H1 (cell line): ENCODE results near the gene KCNC4. TPM values are rescaled to one million over a fixed set of nuclear protein-coding genes. Genes with fewer than 3 reads are reported as not detected.

Source experiments
- CTCF ChIA-PET: fragments of 300-600 bp; sonication (Branson Sonifier 250); formaldehyde crosslinking; loops from one replicate; lab custom pipeline; 2021; ENCODE audit not compliant: partially characterized antibody; lab: Charles Lee
- POLR2A ChIA-PET: fragments of 300-600 bp; sonication (Branson Sonifier 250); formaldehyde crosslinking; loops from one replicate; lab custom pipeline; 2021; ENCODE audit warnings: inconsistent platforms; ENCODE audit not compliant: partially characterized antibody; lab: Charles Lee
- DNase-seq, 2 experiments: peaks; one replicate each; pipeline versions ENCODE4 v3.0.0 to v3.0.0-alpha.2; 2010 to 2022; ENCODE audit warnings: low spot score in 2 of 2, low read depth in 1 of 2, mixed read lengths in 1 of 2
- FAIRE-seq: peaks from 2 replicates; lab custom pipeline; 2011; peaks lifted over from hg19 to GRCh38; lab: Jason Lieb, UNC
- H2AFZ ChIP-seq: 2 replicates; pipeline ENCODE4 v1.8.1; 2012; ENCODE audit warnings: low read length, inconsistent platforms
- H2AK5ac ChIP-seq: 2 replicates; pipeline ENCODE4 v1.6.1; 2013; ENCODE audit warnings: low read depth, low read length
- H2BK120ac ChIP-seq: replicated peaks from 2 replicates; pipeline ENCODE3; 2013; ENCODE audit warnings: low read depth, low read length, inconsistent platforms
- H2BK12ac ChIP-seq: 2 replicates; pipeline ENCODE4 v1.6.1; 2013; ENCODE audit warnings: low read depth, low read length
- H2BK15ac ChIP-seq: 2 replicates; pipeline ENCODE4 v1.6.1; 2013; ENCODE audit warnings: low read length
- H2BK20ac ChIP-seq: 2 replicates; pipeline ENCODE4 v1.6.1; 2013; ENCODE audit warnings: low read length
- H2BK5ac ChIP-seq: 2 replicates; pipeline ENCODE4 v1.6.1; 2013; ENCODE audit warnings: low read depth, low read length
- H3K14ac ChIP-seq: 2 replicates; pipeline ENCODE4 v1.6.1; 2013; ENCODE audit warnings: inconsistent platforms; ENCODE audit not compliant: insufficient read length
- H3K18ac ChIP-seq: 2 replicates; pipeline ENCODE4 v1.6.1; 2013; ENCODE audit warnings: low read length; ENCODE audit errors: extremely low read depth
- H3K23ac ChIP-seq: 2 replicates; pipeline ENCODE4 v1.6.1; 2013; ENCODE audit warnings: inconsistent platforms; ENCODE audit not compliant: insufficient read length
- H3K23me2 ChIP-seq: 2 replicates; pipeline ENCODE4 v1.6.1; 2013; ENCODE audit warnings: low read depth, low read length
- H3K27ac ChIP-seq: 2 replicates; pipeline ENCODE4 v1.6.1; 2011; ENCODE audit warnings: low read depth, low read length, inconsistent platforms
- H3K27me3 ChIP-seq, 4 experiments: replicated peaks in 1 of 4; 1 replicate in 1 of 4; 2 replicates in 3 of 4; pipeline versions ENCODE4 v1.6.1 to v1.8.1; 2011 to 2013; ENCODE audit warnings: low read length in 3 of 4, mild to moderate bottlenecking in 3 of 4, inconsistent platforms in 2 of 4, mixed read lengths in 2 of 4, moderate library complexity in 1 of 4; ENCODE audit not compliant: control insufficient read depth in 3 of 4, insufficient read depth in 3 of 4; ENCODE audit errors: extremely low read depth in 1 of 4
- H3K36me3 ChIP-seq, 4 experiments: 2 replicates each; pipeline versions ENCODE4 v1.6.1 to v1.8.1; 2011 to 2013; ENCODE audit warnings: mild to moderate bottlenecking in 4 of 4, low read length in 3 of 4, moderate library complexity in 2 of 4, control low read depth in 1 of 4, inconsistent platforms in 1 of 4; ENCODE audit not compliant: insufficient read depth in 4 of 4, control insufficient read depth in 2 of 4
- H3K4ac ChIP-seq: replicated peaks from 2 replicates; pipeline ENCODE3; 2013; ENCODE audit warnings: low read length, low read depth, mixed read lengths, inconsistent platforms; ENCODE audit not compliant: insufficient read length
- H3K4me1 ChIP-seq, 4 experiments: replicated peaks in 1 of 4; 1 replicate in 1 of 4; 2 replicates in 3 of 4; pipeline versions ENCODE4 v1.6.1 to v1.8.1; 2011 to 2013; ENCODE audit warnings: low read length in 3 of 4, inconsistent platforms in 2 of 4, mixed read lengths in 1 of 4; ENCODE audit not compliant: insufficient read depth in 4 of 4, control insufficient read depth in 3 of 4
- H3K4me2 ChIP-seq, 2 experiments: 2 replicates each; pipeline versions ENCODE4 v1.6.1 to v1.8.1; 2011 to 2013; ENCODE audit warnings: low read depth in 2 of 2, low read length in 2 of 2, control low read depth in 1 of 2, inconsistent platforms in 1 of 2, mild to moderate bottlenecking in 1 of 2; ENCODE audit not compliant: insufficient read depth in 1 of 2
- H3K4me3 ChIP-seq, 4 experiments: fragments of 200-600, 300-600 bp in 1 of 4; sonication (generic), shearing (Covaris generic), sonication (Bioruptor Twin) in 1 of 4; 2 replicates each; pipeline versions ENCODE4 v1.5.1 to v1.8.1; 2011 to 2016; ENCODE audit warnings: low read length in 4 of 4, low read depth in 3 of 4, control low read depth in 2 of 4, inconsistent platforms in 2 of 4, mild to moderate bottlenecking in 2 of 4, mixed read lengths in 1 of 4, moderate library complexity in 1 of 4; ENCODE audit not compliant: insufficient read depth in 2 of 4; ENCODE audit errors: extremely low read depth in 1 of 4
- H3K56ac ChIP-seq: replicated peaks from 2 replicates; pipeline ENCODE3; 2013; ENCODE audit warnings: low read depth, mild to moderate bottlenecking, mixed read lengths, low read length, inconsistent platforms; ENCODE audit not compliant: insufficient read length
- H3K79me1 ChIP-seq: 2 replicates; pipeline ENCODE4 v1.6.1; 2013; ENCODE audit warnings: low read depth, low read length, control low read depth
- H3K79me2 ChIP-seq, 2 experiments: 2 replicates each; pipeline versions ENCODE4 v1.6.1 to v1.8.1; 2012 to 2013; ENCODE audit warnings: low read length in 2 of 2, mild to moderate bottlenecking in 2 of 2, inconsistent platforms in 1 of 2; ENCODE audit not compliant: insufficient read depth in 2 of 2, control insufficient read depth in 1 of 2
- H3K9ac ChIP-seq, 4 experiments: replicated peaks in 1 of 4; 1 replicate in 1 of 4; 2 replicates in 3 of 4; pipeline versions ENCODE4 v1.6.1 to v1.8.1; 2011 to 2013; ENCODE audit warnings: low read depth in 3 of 4, low read length in 3 of 4, control low read depth in 2 of 4, mild to moderate bottlenecking in 2 of 4, moderate library complexity in 2 of 4, inconsistent platforms in 1 of 4; ENCODE audit errors: extremely low read depth in 1 of 4
- H3K9me3 ChIP-seq, 2 experiments: 2 replicates each; pipeline versions ENCODE4 v1.6.1 to v1.8.1; 2012 to 2013; ENCODE audit warnings: mild to moderate bottlenecking in 2 of 2, moderate library complexity in 2 of 2, control low read depth in 1 of 2, inconsistent platforms in 1 of 2, low read depth in 1 of 2, low read length in 1 of 2, mixed read lengths in 1 of 2; ENCODE audit not compliant: insufficient read depth in 2 of 2
- H4K20me1 ChIP-seq, 2 experiments: replicated peaks in 1 of 2; 2 replicates each; pipeline versions ENCODE3 to v1.8.1; 2011 to 2013; ENCODE audit warnings: inconsistent platforms in 2 of 2, low read length in 2 of 2, mild to moderate bottlenecking in 1 of 2; ENCODE audit not compliant: insufficient read depth in 2 of 2, control insufficient read depth in 1 of 2
- H4K5ac ChIP-seq: 2 replicates; pipeline ENCODE4 v1.6.1; 2013; ENCODE audit warnings: low read length, low read depth, mixed read lengths, inconsistent platforms; ENCODE audit not compliant: insufficient read length
- H4K8ac ChIP-seq: 2 replicates; pipeline ENCODE4 v1.8.0; 2013; ENCODE audit warnings: mild to moderate bottlenecking, moderate library complexity, low read length, inconsistent platforms; ENCODE audit not compliant: insufficient read depth; ENCODE audit errors: extremely low read depth
- H4K91ac ChIP-seq: replicated peaks from 2 replicates; pipeline ENCODE3; 2013; ENCODE audit warnings: low read length, mixed read lengths, inconsistent platforms; ENCODE audit not compliant: insufficient read length
- CEBPB ChIP-seq: IDR thresholded peaks from 2 replicates; pipeline ENCODE4 v1.6.1; 2012; ENCODE audit warnings: low read depth, low read length
- CHD2 ChIP-seq: IDR thresholded peaks from 2 replicates; pipeline ENCODE4 v1.6.1; 2012; ENCODE audit warnings: low read length, improper control_type of control experiment
- CTBP2 ChIP-seq: IDR thresholded peaks from 2 replicates; pipeline ENCODE4 v1.7.0; 2011; ENCODE audit warnings: borderline replicate concordance, mild to moderate bottlenecking, moderate library complexity, mixed read lengths, low read length; ENCODE audit not compliant: insufficient read depth, insufficient read length
- NANOG ChIP-seq: IDR thresholded peaks from 2 replicates; pipeline ENCODE4 v1.6.1; 2011; ENCODE audit warnings: low read length, low read depth, mild to moderate bottlenecking, inconsistent platforms; ENCODE audit not compliant: insufficient read depth, poor library complexity, severe bottlenecking
- RAD21 ChIP-seq, 2 experiments: IDR thresholded peaks in 1 of 2; conservative IDR thresholded peaks in 1 of 2; 2 replicates each; pipeline ENCODE4 v1.6.1; 2011; ENCODE audit warnings: low read depth in 2 of 2, low read length in 2 of 2, improper control_type of control experiment in 1 of 2, inconsistent platforms in 1 of 2, mild to moderate bottlenecking in 1 of 2, moderate library complexity in 1 of 2
- RFX5 ChIP-seq: IDR thresholded peaks from 2 replicates; pipeline ENCODE4 v1.6.1; 2011; ENCODE audit warnings: low read depth, low read length, improper control_type of control experiment, borderline replicate concordance
- SP1 ChIP-seq: IDR thresholded peaks from 2 replicates; pipeline ENCODE4 v1.6.1; 2011; ENCODE audit warnings: low read depth, low read length
- TBP ChIP-seq: IDR thresholded peaks from 2 replicates; pipeline ENCODE4 v1.6.1; 2011; ENCODE audit warnings: low read depth, low read length, improper control_type of control experiment
- WGBS, 2 experiments: shearing (Covaris generic) in 1 of 2; methylation state at CpG; one replicate each; pipeline versions ENCODE4 v1.1.6 to v1.1.7; 2013 to 2015; ENCODE audit warnings: low lambda C conversion rate in 2 of 2, mixed read lengths in 2 of 2, inconsistent platforms in 1 of 2, low coverage in 1 of 2, missing lambda C conversion rate in 1 of 2; ENCODE audit not compliant: insufficient replicate concordance in 2 of 2, insufficient coverage in 1 of 2, insufficient read length in 1 of 2; ENCODE audit errors: extremely low coverage in 1 of 2, missing lambda C conversion rate in 1 of 2; 5-methylcytosine and 5-hydroxymethylcytosine counted together
- polyA plus RNA-seq, 7 experiments: library from polyadenylated mRNA; depleted of rRNA in 3 of 7; stranded (reverse) in 5 of 7; unstranded in 2 of 7; fragments of >200 nt in 5 of 7; fragments of 200-250 nt in 2 of 7; gene quantifications; 1 replicate in 5 of 7; 2 replicates in 1 of 7; 4 replicates in 1 of 7; pipeline versions ENCODE4 v1.2.1 to v1.2.3, GENCODE V29; 2011 to 2013; ENCODE audit warnings: missing spikeins in 2 of 7, mixed read lengths in 2 of 7
- total RNA-seq: library from RNA; stranded (reverse); fragmentation: NEBNext Ultra II Directional; extraction: Animal tissue kit (Norgen Biotek cat#: 25700); gene quantifications from 2 replicates; pipeline ENCODE4 v1.2.1, GENCODE V29; 2021

KCNC4 gene
- total and polyA plus RNA-seq, 2 of the 8 experiments (the other 6 are each of a cell fraction or from before 2014, with no cell fraction given): 8.1 to 11.2 TPM

GRCh38 chr1:110258734-110259133 is 48.6 kb downstream of the KCNC4 start:
- Histone ChIP-seq H3K14ac (no peak overlapping the region), H4K5ac (no peak overlapping the region), H2AFZ (no peak overlapping the region), H3K27me3 (no peaks in the 10 kb centered on the region; a peak in 1 of 7 replicates), H3K79me2 (no peaks in the 10 kb centered on the region), H3K4me2 (no peak overlapping the region), H2BK12ac (no peak overlapping the region), H2BK5ac (no peak overlapping the region), H2AK5ac (no peak overlapping the region), H4K8ac (no peak overlapping the region), H3K4me3 (no peak overlapping the region), H4K91ac (peak overlapping the region; percentile 46), H2BK20ac (0 out of 2 replicates have a peak overlapping the region, but pooled peaks have one; percentile 21), H3K23ac (no peak overlapping the region), H3K9me3 (no peaks in the 10 kb centered on the region), H3K23me2 (no peaks in the 10 kb centered on the region), H3K18ac (no peak overlapping the region), H3K27ac (no peak overlapping the region), H3K9ac (no peak overlapping the region), H3K4ac (no peak overlapping the region), H2BK120ac (no peak overlapping the region), H3K79me1 (no peaks in the 10 kb centered on the region), H4K20me1 (no peaks in the 10 kb centered on the region), H2BK15ac (no peak overlapping the region), H3K56ac (no peak overlapping the region), H3K4me1 (no peaks in the 10 kb centered on the region; a peak in 1 of 7 replicates), H3K36me3 (no peaks in the 10 kb centered on the region)
- 85% methylated on average over 2 of the region's 2 CpGs; no CpG with 5 or more reads in 1 of the 2 experiments for WGBS, 2 experiments
- DNase-seq (no peak), FAIRE-seq (no peak)
- TF ChIP-seq CHD2 (no peak), RAD21 (IDR thresholded peaks at IDR 0.05 in 1 of 2, conservative IDR thresholded peaks at IDR 0.05 in 1 of 2; ENCODE audit: low read depth in 2 of 2, low read length in 2 of 2) (no peak), CEBPB (no peak), SP1 (no peak), RFX5 (no peak), NANOG (no peak), TBP (no peak), CTBP2 (no peak)
- ChIA-PET POLR2A (no interaction called here), CTCF (interaction anchor here (1.3 to 2.5 kb wide), 3 partner anchors 21 to 54 kb away, joined by 4 to 13 read pairs (median 7); no protein-coding TSS in a partner anchor)
